M059J (cell line): ENCODE measurements around the gene CEBPZ. TPM values are rescaled to one million over a fixed set of nuclear protein-coding genes. Genes with fewer than 3 reads are reported as not detected.
"Not testable (repeated sequence)": the region's sequence is repeated elsewhere in the genome, so short reads cannot be mapped to it uniquely, and the experiment has no call there.

Source experiments
- DNase-seq: peaks from one replicate; pipeline ENCODE4 v3.0.0-alpha.2; 2012; ENCODE audit warnings: low read depth
- total RNA-seq: library from RNA; depleted of rRNA; stranded (reverse); fragments of >200 nt; shearing (Covaris generic); gene quantifications from 2 replicates; pipeline ENCODE4 v1.2.3, GENCODE V29; 2014; rRNA removed

CEBPZ gene, protein sequence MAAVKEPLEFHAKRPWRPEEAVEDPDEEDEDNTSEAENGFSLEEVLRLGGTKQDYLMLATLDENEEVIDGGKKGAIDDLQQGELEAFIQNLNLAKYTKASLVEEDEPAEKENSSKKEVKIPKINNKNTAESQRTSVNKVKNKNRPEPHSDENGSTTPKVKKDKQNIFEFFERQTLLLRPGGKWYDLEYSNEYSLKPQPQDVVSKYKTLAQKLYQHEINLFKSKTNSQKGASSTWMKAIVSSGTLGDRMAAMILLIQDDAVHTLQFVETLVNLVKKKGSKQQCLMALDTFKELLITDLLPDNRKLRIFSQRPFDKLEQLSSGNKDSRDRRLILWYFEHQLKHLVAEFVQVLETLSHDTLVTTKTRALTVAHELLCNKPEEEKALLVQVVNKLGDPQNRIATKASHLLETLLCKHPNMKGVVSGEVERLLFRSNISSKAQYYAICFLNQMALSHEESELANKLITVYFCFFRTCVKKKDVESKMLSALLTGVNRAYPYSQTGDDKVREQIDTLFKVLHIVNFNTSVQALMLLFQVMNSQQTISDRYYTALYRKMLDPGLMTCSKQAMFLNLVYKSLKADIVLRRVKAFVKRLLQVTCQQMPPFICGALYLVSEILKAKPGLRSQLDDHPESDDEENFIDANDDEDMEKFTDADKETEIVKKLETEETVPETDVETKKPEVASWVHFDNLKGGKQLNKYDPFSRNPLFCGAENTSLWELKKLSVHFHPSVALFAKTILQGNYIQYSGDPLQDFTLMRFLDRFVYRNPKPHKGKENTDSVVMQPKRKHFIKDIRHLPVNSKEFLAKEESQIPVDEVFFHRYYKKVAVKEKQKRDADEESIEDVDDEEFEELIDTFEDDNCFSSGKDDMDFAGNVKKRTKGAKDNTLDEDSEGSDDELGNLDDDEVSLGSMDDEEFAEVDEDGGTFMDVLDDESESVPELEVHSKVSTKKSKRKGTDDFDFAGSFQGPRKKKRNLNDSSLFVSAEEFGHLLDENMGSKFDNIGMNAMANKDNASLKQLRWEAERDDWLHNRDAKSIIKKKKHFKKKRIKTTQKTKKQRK
- 27.6 and 38.4 TPM in 2 replicates for total RNA-seq

DNA sequence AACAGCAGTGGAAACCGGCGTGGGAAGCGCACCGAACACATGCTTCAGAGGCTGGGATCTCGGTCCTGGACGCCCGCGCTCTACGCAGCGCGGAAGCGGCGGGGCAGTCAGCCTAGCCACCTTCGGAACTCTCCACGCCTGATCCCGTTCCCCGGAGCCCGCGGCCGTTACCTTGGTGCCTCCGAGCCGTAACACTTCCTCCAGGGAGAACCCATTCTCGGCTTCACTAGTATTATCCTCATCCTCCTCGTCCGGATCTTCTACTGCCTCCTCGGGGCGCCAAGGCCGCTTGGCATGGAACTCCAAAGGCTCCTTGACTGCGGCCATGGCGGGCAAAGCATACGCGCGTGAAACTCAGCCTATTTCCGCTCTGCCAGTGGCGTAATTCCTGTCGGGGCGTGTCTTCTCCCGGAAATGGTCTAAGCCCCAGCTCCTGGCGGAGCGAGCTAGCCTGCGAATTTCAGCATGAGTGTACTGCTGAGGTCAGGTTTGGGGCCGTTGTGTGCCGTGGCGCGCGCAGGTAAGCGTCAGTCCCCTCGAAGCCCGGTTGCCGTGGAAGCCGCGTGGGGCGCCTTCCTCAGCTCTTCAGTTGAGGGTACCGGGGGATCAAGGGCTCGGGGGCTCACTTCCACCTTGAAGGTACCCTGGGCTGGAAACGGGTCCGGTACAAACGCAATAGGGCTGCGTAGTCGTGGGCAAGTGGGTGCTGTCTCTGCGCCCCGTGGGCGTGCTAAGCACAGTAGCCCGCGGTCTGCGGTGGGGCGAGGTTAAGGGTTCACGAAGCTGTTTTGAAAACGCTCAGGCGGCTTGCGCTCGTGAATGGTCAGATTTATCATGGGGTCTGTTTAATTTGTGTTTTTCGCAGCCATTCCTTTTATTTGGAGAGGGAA is at the start of gene CEBPZ, which contains the start of gene NDUFAF7:
Gene CEBPZ, minus strand, starts transcription at position 356 of the 890 bp plus-strand sequence. Its CDS starts 29 bp downstream, at position 327.
Gene NDUFAF7, plus strand, starts transcription at position 418 of the 890 bp plus-strand sequence. Its CDS starts 48 bp downstream, at position 466.
- peak; percentile 93 for DNase-seq

DNA sequence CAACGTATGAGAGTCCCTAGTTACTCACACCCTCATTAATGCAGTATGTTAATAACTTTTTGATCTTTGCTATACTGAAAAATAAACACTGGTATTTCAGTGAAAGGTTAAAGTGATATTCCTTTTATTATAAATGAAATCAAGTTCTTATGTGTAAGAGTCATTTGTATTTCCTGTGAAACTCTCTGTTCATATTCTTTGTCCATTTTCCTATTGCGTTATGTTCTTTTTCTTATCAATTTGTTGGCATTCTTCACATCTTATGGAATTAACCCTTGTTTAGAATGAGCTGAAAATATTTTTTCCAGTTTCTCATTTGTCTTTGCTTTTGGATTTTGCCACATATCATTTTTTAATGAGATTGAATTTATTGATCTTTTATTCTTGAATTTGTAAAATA is 44.9 kb upstream of the CEBPZ start:
- no peak for DNase-seq

DNA sequence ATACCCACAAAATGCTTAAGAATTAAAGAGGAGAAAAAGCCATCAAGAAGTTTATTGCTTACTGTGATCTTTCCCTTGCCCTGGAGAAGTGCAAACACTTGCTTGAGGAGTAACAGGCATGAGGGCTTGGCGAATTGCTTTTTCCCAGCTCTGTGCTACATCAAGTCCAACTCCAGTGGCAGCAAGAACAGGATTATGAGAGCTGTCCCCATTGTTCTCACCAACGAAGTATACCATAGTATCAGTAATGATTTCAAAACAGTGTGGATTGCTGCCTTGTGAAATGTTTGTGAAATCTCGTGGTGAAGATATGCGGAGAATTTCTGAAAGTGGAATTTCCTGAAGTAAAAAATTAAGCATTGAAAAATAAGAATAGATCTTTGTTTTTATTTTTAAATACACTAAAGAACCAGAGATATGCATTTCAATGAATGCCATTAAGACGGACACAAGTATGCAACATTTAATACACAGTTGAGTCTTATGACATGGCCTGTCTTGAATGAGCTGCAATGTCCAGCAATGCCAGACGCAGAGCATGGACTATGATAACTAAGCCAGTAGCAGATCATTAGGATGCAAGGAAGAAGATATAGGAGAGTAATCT is 43.1 kb upstream of the CEBPZ start:
- no peak for DNase-seq

DNA sequence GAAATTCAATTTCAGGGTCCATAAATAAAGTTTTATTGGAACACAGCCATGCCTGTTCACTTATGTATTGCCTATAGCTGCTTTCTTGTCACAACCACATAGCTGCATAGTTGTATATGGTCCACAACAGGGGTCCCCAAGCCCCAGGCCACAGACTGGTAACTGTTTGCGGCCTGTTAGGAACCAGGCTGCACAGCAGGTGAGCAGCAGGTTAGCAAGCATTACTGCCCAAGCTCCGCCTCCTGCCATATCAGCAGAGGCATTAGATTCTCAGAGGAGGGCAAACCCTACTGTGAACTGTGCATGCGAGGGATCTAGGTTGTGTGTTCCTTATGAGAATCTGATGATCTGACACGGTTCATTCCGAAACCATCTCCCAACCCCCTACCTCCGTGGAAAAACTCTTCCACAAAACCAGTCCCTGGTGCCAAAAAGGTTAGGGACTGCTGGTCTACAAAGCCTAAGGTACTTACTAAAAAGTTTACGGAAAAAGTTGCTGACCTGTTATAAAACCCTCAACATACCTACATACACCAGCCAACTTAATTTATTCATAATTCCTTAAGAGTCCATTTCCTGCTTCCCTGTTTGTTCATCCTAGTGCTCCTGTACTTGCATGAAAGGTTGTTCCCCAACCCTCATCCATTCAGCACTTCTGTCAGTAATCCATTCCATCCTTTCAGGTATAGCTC is 40.1 kb upstream of the CEBPZ start:
- no peak for DNase-seq

DNA sequence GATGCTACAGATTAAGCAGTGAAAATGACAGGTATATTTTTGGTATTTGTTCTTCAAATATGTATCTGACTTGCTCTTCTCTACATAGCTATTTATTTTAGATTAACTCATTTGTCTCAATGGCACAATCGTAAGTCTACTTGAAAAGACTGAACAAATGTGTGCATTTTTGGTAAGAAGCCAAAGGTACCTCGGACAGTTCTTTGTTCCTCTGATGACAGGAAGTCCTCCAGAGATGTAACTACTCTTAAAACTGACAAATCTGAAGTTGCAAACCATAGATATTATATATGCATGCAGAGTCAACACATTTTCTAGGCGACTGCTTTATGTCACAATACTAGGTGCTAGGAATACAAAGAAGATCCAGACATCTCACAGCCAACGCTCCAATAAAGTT is 36.7 kb upstream of the CEBPZ start:
- no peak for DNase-seq

DNA sequence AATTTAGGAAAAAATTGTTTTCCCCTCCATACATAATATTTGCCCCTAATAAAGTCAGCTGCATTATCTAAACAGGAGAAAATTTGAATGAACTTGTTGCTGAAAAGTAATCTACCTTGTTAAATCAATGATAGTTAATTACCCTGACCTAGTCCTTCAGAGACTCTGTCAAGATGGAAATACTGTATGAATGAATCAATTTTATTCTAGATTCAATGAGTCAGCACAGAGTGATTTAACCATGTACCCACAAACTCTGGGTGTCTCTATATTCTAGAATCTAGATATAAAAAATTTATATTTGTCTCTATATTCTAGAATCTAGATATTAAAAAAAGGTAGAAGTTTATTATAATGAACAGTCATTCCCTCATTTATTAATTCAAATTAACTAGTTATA is 36.3 kb upstream of the CEBPZ start:
- DNase-seq = peak; percentile 3

DNA sequence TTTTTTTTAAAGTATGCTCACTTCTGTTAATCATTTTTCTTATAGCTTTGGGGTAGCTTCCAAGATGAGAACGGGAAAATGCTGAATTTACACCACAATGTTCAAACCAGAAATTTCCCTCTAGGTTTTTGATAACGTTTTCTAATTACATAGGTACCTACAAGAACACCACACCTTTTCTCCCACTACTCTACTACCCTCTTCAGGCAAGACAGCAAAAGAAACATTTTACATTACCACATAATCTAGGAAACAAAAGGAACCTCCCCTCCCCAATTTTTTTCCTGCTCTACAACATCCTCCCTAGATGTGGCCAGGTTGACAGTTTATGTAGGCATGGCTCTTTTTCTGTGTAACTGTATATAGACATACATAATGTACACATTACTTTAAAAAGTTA is 32.4 kb upstream of the CEBPZ start:
- DNase-seq = no peak

DNA sequence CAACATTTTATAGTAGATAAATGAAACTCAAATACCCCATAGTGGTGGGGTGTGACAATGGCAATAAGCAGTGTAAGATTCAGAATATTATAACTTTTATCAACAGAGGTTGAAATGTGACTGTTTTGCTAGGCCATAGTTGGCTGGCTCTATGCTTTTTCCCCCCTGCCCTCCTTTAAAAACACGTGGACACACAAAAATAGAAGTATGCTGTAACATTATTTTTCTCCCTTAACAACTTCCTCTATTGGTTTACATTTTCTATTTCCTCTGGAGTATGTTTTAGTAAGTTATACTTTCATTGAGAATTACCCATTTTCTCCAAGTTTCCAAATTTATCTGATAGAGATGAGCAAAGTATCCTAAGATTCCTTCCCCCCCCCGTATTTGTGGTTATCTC is 31.1 kb upstream of the CEBPZ start:
- no peak for DNase-seq

DNA sequence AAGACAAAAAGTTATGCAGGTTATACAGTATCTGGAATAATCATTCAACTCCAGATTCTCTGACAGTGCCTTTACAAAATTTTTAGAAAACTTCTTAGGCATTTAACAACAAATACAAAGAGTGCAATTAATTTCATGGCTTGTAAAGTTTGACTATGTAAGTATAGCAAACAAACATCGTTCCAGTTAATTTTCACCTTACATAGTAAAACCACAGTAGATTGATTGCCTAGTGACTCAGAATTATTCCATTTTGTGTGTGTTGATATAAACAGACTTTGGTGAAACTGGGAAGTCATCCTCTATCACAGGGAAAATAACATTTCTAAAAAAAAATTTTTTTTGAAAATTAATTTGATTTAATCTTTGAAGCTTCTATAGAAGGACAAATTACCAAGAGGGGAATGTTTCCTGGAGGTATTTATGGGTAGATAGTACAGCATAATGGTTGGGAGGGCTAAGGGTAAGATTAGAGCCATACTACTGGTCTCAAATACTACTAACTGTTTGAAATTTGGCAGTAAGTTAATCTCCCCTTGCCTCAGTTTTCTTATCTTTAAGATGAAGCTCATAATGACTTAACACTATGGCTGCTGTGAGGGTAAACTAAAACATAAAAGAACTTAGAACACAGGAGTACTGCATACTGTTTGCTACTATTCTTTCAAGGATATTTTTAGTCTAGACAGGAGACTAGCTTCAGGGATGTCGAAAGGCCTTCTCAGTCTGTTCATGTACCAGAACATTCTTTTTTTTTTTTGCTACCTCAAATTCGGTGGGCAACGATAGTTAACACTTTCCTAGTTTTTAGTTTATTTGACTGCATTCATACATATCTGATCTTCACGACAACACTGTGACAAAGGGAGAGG is 19.7 kb upstream of the CEBPZ start:
- DNase-seq = peak; percentile 4

DNA sequence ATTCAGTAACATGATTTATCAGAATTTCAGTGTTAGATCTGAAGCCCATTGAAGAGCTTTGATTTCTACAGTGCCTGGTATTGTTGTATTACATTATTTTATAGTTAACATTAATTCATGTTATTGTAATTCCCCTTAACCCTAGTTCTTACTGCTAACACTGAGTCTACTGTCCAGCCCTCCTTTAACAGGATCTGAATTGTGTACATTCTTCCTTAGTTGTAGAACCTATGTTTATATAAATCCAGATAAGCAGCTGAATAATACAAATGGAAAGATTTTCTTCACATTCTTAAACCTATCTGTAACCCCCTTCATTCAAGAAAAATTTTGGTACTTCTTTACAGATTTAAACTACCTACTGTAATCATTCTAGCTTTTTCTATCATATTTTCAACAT is 14.8 kb upstream of the CEBPZ start:
- DNase-seq = no peak

DNA sequence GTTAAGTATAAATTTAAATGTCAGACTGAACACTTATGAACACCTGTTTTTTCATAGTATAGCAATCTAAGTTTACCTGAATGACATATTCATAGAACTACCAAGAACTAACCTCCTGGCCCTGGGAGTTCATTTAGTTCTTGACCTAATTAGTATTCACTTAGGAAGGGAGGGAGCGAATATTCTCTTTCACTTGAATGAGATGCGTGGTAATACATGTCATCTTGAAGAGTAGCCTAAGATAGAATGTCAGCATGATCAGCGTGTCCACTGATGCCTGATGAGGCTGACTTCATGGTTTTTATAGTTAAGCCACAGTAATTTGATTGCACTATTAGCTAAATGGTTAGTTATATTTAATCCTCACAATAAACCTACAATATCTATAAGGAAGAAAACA is 13.4 kb upstream of the CEBPZ start:
- DNase-seq = no peak

DNA sequence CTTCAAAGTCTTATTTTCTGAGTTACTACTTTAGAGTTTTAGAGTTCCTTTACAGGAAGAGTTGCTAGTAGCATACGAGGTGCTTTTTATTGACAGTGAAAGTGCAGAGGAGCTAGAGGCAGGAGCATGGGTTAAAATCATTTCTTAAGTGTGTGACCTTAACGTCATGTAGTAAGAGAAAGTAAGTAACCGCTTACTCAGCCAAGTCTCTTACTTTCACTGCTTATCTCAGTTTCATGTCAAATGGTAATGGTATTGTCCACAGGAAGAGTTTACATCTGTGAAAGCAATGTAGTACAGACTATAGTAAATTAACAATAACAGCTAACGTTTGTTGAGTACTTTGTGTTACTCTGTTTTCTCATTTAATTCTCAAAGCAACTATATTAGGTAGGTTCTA is 12.6 kb upstream of the CEBPZ start:
- DNase-seq = no peak

DNA sequence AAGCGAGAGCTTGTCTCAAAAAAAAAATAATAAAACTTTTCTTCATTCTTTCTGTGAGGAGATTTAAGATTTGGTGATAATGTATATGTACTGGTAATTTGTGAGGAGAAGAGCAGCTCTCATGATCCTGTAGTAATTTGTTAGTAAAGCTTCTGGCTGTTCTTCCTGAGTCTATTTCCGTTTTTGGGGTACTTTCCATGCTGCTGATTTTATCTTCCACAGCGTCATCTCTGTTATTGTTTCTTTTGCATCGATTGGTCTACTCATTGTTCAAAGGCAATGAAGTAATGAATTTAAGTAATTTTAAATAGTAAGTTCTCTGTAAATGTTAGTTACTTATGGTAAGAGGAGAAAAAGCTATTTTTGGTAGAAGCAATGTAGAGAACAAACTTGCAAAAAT is 12.0 kb upstream of the CEBPZ start:
- no peak for DNase-seq

DNA sequence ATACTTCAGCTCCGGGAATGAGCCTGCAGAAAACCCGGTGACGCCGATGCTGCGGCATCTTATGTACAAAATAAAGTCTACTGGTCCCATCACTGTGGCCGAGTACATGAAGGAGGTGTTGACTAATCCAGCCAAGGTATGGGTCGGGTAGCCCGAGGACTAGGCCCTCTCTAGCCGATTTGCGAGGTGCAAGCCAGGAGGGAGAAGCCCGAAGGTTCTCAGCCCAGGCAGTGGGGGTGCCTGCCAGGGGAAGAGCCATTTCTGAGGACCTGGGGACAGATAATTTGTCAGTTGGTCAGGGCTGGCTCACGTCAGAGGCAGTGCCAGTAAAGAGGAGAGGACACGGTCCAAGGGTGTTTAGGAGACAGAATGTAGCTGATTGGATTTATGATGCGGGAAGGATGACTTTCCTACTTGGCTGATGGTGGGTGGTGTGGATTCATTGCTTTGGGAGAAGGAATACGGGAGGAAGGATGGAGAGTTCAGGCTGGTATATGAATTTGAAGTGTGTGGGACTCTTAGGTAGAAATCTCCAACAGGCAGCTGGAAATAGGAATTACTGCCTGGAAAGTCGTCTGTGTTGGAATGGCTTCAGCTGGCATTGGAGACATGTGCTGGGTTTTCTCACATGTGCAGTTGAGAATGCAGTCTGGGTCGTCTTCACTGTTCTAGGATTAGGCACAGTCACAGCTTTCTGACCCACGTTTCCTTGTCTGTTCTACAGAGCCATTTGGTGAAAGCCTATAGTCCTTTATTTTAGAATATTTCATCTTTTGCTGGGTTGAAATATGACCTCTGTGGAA is 936 bp upstream of the CEBPZ start:
- DNase-seq = no peak

DNA sequence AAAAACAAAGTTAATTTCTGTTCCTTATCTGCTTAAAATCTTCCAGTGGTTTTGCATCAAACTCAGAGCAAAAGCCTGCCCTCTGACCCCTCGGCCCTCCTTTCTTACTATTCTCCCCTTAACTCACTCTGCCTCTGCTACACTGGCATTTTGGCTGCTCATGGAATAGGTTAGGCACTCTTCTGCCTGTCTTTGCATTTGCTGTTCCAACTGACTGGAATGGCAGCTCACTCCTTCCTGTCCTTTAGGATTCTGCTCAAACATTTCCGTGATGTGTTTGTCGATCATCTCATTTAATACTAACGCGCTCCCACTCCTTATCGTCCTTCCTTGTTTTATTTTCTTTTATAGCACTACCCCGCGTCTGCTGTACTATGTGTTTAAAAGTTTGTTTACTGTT is 815 bp downstream of the CEBPZ start:
- DNase-seq = peak; percentile 30

DNA sequence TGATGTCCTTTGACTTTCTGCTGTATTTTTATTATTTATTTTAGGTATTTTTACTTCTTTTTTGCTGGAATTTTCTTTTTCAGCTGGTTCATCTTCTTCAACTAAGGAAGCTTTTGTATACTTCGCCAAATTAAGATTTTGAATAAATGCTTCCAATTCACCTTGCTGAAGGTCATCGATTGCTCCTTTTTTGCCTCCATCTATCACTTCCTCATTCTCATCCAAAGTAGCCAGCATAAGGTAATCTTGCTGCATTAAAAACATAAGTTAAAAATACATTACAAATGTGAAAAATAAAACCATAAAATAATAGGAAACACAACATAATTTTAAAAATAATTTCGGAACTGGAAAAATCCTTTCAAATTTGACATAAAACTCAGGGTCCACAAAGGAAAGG is 2.6 kb downstream of the CEBPZ start:
- no peak for DNase-seq

DNA sequence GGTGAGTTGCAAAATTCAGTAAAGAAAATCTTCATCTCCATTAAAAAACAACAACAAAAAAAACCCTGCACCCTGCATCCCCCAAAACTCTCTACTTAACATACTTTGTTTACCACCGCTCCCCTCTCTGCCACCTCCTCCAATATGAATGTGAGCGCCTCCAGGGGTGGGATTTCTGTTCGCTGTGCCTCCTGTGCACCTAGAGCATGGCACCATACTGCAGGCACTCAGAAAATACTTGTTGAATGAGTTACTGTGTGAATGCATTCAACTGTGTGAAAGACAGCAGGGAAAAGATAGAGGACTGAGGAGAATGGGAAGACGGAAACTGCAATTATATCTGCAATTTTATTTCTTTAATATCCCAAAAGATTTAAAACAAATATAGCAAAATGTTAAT is 4.5 kb downstream of the CEBPZ start:
- DNase-seq = no peak

DNA sequence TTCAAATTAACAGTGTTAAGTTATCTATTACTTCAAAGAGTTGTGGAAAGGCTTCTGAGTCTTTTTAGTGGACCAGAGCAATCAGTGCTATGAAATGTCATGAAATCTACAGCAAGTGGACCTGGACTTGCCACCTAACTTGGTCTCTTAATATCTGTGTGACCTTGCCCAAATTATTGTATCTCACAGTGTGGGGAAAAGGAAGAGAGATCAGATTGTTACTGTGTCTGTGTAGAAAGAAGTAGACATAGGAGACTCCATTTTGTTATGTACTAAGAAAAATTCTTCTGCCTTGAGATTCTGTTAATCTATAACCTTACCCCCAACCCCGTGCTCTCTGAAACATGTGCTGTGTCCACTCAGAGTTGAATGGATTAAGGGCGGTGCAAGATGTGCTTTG is 6.3 kb downstream of the CEBPZ start:
- not testable (repeated sequence) for DNase-seq
